AML-193 (cell line): ENCODE data around the gene SENP3.
A peak's percentile ranks its signal among the peaks of the same experiment; 100 is the strongest.

Experiments used
- DNase-seq, 2 experiments: peaks; one replicate each; lab custom pipeline; 2025; lab: John Stamatoyannopoulos, UW

Gene SENP3

DNA sequence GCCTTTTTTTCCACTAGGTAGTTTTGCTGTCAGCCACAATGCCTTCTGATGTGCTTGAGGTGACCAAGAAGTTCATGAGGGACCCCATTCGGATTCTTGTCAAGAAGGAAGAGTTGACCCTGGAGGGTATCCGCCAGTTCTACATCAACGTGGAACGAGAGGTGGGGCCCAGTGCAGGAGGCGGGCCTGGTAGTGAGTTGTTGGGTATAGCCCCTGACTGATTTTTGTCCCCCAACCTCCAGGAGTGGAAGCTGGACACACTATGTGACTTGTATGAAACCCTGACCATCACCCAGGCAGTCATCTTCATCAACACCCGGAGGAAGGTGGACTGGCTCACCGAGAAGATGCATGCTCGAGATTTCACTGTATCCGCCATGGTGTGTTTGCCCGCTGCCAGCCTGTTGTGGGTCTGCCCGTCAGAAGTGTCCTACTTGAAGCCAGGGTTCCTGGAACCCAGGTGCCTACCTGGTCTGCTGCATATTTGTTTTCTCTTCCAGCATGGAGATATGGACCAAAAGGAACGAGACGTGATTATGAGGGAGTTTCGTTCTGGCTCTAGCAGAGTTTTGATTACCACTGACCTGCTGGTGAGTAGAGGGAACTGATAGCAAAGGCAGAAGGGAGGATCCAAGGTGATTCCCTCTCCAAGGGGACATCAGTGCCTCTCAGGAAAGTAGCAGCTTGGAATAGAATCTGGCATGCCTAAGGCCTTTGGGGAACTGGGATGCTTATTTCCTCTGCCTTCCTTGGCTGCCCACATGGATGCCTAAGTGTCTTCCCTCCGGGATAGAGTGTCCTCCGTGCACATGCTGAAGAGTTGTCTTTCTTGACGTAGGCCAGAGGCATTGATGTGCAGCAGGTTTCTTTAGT, 15.8 kb downstream of the SENP3 start:
- no peak for DNase-seq

DNA sequence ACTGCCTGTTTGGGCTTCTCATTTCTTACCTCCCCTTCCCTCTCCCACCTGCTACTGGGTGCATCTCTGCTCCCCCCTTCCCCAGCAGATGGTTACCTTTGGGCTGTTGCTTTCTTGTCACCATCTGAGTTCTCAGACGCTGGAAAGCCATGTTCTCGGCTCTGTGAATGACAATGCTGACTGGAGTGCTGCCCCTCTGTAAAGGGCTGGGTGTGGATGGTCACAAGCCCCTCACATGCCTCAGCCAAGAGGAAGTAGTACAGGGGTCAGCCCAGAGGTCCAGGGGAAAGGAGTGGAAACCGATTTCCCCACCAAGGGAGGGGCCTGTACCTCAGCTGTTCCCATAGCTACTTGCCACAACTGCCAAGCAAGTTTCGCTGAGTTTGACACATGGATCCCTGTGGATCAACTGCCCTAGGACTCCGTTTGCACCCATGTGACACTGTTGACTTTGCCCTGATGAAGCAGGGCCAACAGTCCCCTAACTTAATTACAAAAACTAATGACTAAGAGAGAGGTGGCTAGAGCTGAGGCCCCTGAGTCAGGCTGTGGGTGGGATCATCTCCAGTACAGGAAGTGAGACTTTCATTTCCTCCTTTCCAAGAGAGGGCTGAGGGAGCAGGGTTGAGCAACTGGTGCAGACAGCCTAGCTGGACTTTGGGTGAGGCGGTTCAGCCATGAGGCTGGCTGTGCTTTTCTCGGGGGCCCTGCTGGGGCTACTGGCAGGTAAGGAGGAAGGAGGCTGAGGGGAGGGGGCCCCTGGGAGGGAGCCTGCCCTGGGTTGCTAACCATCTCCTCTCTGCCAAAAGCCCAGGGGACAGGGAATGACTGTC, 17.5 kb downstream of the SENP3 start, which contains the start of gene CD68:
Gene CD68 (plus strand): TSS at position 638 of the 833 bp plus-strand sequence. CDS start 40 bp downstream, at position 678.
- DNase-seq: peak; percentile 70 to 71

DNA sequence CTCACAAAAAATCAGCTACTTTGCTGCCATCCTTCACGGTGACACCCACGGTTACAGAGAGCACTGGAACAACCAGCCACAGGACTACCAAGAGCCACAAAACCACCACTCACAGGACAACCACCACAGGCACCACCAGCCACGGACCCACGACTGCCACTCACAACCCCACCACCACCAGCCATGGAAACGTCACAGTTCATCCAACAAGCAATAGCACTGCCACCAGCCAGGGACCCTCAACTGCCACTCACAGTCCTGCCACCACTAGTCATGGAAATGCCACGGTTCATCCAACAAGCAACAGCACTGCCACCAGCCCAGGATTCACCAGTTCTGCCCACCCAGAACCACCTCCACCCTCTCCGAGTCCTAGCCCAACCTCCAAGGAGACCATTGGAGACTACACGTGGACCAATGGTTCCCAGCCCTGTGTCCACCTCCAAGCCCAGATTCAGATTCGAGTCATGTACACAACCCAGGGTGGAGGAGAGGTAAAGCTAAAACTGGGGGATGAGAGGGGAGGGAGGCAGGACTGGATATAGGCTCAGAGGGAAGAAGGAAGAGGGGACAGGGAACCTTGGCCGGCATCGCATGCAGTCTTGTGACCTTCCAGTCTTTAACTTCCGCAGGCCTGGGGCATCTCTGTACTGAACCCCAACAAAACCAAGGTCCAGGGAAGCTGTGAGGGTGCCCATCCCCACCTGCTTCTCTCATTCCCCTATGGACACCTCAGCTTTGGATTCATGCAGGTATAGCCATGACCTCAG, 18.3 kb downstream of the SENP3 start:
- DNase-seq: no peak

DNA sequence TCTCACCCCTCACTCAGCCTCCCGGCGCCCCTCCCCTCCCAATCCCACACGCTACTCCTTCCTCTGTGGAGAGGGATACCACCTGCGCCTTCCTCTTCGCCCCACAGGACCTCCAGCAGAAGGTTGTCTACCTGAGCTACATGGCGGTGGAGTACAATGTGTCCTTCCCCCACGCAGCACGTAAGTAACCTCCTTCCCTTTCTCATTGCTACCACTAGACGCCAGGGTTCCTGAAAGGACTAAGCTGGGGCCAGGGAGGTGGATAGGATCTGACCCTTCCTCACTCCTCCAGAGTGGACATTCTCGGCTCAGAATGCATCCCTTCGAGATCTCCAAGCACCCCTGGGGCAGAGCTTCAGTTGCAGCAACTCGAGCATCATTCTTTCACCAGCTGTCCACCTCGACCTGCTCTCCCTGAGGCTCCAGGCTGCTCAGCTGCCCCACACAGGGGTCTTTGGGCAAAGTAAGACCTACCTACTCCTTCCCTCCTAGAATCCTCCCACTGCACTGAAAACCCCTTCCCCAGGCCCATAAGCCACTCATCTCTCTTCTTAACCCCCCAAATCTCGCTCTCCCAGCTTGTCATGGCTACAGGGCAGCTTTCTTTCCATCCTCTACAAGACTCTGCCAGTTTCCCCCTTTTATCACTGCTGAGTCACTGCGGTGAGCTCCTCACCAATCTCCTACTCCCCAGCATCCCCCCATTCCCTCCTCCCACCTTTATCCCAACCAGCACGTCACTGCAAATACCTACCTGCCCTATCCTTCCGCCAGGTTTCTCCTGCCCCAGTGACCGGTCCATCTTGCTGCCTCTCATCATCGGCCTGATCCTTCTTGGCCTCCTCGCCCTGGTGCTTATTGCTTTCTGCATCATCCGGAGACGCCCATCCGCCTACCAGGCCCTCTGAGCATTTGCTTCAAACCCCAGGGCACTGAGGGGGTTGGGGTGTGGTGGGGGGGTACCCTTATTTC, 19.2 kb downstream of the SENP3 start:
- DNase-seq: no peak

DNA sequence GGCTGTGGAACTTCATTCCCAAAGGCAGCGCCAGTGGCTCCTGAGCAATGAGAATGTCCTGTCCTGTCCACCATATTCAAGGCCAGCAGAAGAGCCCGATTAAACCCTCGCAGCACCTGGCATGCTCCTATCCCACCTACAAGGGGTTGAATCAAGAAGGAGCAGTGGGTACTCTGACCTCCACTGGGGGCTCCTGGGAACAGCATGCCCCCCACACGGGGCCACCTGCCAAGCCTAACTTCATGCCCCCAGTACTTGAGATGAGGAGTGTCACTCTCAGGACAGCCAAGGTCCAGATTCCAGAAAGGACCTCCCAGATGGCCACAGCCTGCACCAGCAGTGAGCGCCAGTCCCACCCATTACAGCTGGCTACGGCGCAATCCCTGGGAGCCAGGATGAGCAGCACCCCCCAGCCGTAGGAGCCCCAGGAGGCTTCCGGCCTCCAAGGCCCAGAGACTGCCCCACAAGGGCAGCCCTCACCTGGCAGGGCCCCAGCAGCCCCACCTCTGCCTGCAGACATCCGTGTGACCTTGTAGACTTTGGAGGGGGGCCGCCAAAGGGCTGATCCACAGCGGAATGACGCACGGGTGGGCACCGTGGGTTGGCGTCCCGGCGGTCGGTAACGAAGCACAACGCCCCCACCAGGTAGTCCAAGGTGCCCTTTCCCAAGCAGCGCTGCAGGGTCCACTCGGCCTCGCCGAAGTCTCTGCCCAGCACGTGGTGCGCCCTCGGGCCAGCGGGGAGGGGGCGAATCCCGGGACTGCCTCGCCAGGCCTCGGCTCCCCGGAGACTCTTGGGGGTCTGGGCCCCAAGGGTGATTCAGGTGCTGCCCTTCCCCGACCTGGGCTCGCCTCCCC, 20.9 kb downstream of the SENP3 start:
- DNase-seq: no peak

DNA sequence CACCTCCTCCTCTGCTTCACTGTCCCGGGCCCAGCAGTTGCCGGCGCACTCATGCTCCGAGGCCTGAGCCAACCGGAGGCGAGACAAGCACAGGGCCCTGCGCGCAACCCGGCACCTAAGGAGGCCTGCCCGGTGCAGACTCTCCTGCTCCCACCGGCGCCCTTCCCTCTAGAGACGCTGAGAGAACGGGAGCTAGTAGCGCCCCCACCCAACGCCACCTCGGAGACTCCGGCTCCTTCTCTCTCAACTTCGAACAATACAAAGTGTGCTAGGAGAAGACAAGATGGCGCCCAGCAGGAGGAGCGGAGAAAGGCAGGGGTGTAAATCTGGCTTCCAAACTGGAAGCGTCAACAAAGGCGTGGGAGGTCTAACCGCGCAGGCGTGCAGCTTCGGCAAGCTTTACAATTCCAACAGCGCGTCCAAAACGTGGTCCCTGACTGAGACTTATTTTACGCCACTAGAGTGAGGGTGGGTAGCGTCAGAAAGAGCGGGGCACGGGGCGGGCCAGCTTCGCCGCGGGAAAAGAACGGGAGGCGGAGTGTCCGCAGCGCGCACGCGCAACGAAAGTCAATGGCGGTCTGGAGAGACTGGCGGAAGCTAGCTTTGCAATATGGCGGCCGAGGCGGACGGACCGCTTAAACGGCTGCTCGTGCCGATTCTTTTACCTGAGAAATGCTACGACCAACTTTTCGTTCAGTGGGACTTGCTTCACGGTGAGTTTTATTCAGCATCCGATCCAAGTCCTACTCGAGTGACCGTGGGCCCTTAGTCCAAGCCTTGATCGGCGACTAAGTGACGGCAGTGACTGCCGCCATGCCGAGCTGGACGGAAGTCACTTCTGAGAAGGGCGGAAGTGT, 21.8 kb downstream of the SENP3 start, which contains the start of gene MPDU1:
Gene MPDU1 (plus strand): TSS at position 600 of the 857 bp plus-strand sequence. CDS start 11 bp downstream, at position 611.
- peak; percentile 54 to 83 for DNase-seq

DNA sequence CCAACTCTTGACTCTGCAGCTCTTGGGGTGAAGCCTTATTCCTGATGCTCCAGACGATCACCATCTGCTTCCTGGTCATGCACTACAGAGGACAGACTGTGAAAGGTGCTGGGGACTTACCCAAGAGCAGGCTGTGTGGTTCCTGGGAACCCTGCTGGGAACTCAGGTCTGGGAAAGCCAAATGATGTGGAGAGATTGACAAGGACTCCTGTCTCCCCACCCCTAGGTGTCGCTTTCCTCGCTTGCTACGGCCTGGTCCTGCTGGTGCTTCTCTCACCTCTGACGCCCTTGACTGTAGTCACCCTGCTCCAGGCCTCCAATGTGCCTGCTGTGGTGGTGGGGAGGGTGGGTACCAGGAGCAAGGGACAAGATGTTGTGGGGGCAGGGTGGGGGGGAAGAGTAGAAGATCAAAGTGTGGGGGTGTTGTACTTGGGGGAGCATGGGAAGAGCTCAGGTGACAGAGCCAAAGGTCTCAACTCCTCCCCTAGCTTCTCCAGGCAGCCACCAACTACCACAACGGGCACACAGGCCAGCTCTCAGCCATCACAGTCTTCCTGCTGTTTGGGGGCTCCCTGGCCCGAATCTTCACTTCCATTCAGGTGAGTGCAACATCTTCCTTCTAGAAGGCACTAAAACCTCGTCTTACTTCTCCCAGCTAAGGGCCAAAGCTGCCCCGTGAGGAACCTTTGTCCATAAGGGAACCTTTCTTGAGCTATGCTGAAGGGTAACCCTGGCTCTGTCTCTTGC, 25.1 kb downstream of the SENP3 start:
- no peak for DNase-seq

DNA sequence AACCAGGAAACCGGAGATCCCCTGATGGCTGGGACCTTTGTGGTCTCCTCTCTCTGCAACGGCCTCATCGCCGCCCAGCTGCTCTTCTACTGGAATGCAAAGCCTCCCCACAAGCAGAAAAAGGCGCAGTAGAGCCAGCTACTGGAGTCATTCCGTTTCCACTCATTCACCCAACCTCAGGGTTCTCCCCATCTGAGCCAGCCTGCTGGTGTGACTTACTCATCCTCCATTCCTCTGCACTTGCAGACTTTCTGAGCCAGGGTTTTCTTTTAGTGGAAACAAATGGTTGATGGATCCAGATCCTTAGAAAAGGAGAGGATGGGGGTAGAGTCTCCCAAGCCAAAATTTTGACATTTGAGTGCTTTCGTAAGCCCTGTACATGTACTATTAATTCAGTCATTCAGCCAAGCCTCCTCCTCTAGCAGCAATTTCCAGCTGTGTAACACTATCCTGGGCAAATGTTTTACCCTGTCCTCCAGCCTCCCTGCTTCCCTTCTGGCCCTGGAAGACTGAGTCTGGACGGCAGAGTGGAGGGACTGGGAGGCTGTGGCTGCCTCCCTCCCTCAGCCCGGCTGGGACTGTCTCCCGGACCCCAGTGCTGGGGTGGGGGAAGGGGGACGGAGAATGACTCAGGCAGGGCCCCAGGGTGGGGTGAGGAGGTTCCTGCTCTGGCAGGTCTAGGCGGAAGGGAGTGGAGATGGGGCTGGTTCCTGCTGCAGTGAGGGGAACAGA, 25.9 kb downstream of the SENP3 start:
- no peak for DNase-seq

DNA sequence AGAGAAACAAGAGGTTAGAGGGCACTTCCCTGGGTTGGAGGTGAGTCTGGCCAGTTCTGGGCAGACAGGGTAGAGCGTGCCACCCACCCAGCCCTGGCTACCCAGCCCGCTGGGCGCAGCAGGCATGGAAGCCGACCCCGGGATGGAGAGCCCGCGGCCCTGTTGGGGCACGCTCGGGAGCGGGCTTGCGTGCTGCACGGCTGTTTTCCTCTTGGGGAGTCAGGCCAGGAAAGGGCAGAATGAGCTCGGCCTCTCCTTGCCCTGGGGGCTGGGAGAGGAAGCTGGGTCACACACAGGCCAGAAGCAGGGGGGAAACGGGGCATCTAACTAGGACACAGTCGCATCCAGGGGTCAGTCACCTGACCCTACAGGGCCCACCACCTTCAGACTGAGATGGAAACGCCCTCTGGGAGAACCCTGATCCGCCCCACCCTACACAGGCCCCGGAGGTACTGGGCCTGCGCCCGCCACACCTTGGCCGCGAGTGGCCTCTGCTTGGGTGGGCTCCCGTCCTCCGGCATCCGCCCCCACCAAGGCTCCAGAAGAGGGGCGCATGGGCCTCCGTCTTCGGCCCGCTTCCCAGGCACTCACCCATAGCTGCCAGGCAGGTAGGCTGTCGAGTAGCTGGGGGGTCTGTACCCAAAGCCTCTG, 27.0 kb downstream of the SENP3 start:
- no peak for DNase-seq

DNA sequence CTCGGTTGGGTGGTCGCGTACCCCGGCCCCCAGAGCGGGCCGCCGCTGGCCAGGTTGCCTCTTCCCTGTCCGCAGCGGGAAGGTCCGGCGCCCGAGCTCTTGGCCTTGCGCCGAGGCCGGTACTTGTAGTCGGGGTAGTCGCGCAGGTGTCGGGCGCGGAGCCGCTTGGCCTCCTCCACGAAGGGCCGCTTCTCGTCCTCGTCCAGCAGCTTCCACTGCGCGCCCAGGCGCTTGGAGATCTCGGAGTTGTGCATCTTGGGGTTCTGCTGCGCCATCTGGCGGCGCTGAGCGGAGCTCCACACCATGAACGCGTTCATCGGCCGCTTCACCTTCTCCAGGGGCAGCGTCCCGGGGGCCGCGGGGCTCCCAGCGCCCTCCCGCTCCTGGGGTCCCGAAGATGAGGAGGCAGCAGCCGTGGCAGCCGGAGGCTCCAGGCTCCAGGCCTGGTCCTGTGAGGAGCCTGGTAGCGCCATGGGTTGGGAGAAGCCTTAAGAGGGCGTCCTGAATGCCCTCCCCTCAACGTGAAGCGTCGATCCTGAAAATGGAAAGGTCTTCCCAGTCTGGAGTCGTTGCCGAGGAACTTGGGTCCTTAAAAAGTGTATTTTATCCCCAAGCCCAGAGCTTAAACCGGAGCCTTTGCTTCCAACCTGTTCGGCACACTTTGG, 27.6 kb downstream of the SENP3 start:
- no peak for DNase-seq

DNA sequence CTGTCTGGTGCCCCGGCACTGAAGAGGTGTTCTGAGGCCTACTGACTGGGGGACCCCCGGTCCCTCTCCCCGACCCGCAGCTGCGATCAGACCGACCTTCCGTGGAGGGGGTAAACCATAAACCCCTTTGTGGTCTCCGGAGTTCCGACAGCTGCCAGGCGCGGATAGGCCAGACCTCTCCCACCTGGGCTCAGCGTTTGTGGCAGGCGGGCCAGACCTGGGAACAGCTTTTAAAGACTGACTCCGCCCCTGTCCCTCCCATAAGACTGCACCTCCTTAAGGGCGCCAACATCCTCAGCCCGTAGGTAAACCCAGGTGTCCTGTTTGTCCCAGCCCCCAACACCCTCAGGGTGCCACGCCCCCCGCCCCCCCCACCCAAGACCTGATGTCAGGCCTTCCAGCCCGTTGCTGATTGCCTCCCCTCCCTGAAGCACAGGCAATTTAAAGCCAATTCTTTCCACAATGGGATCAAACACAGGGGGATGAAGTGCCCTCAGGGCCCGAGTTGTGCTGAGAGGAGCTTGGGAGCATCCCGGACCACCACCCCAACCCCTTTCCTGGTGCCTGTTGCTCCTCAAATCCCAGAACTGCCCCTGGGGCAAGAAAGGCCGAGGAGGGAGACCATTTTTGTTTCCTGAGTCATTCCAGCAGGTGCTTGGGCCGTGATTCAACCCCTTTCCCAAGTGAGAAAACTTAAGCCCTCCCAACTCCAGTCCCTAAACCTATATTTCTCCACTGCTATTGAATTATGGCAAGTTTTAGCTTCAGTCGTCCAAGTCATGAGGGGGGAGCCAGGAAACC, 28.4 kb downstream of the SENP3 start, which contains the start of gene SOX15:
Gene SOX15 (minus strand): TSS at position 204 of the 801 bp plus-strand sequence. CDS start 418 bp downstream, outside the sequence.
- DNase-seq: no peak

DNA sequence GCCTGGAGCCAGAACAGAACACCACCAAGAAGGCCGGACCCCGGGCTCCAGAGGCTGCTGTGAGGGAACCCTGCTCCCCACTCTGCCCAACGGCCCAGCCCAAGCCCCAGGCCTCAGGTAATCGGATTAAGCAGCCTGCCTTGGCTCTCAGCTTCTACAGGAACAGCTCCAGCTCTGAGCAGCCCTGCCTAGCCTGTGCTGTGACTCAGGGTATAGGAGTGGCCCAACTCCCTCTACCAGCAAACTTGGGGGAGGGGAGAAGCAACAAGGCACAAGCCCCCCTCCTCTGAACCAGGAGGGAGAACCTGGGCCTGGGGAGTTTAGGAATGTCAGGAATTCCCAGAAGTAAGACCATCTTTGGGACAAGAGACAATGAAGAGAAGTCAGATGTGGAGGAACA, 29.0 kb downstream of the SENP3 start:
- no peak for DNase-seq

DNA sequence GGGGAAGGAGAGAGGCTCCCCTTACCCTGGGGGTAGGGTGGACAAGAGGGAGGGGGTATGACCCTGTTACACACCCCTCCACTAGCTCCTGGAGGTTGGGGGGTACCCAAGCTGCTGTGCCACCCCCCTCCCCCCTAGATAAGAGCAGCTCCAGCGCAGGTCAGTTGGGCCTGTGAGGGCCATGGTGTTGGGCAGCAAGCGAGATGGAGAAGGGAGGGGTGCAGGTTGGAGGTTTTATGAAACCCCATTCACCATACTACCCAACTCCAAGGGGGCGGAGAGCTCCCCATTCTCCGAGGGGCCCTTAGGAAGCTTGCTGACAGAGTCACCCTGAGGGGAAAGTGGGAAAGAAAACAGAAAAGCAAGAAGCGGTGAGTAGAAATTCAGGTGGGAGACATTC, 29.9 kb downstream of the SENP3 start:
- no peak for DNase-seq

DNA sequence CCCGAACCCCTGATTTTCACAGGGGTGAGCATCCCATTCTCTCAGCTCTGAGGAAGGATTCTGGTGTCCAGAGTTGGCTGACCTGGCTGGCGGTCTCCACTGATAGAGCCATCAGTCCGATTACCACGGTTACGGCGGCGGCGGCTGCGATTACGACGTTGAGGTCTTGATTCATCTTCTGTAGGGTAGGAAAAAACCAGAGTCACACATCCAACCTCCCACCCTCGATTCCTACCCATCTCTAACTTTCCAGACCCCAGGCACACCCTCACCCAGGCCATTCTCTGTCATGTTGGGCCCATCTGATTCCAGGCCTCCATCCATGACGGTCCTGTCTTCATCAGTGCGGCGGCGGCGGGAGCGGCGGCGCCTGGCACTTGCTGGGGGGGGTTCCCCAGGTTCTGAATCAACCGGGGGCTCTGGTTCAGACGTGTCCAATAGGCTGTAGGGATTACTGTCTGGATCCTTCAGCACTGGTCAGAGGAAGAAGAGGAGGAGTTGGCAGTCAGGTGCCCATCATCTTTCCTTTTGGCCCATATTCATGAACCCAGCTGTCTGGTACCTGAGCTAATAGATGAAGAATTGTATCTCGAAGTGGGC, 30.8 kb downstream of the SENP3 start:
- DNase-seq: no peak

DNA sequence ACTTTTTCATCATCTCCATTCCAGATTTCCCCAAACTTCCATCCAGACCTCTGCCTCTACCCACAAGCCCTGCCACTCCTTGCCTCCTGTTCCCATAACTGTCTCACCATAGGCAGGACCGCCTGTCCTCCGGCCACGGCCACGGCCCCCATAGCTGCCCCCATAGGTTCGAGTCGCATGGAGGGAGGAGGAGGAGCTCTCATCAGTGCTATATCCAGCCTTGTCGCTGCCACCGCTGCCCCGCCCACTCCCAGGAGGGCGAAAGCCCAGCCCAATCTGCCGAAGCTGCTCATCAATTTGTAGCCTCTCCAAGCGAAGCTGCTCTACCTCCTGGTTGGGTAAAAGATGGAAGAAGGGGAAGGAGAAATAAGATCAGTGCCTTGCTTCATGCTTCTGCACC, 31.6 kb downstream of the SENP3 start:
- DNase-seq: no peak
